Activated CD4-positive, alpha-beta memory T cell treated with anti-CD3 and anti-CD28 coated beads, Interleukin-2, amount 10 ng/mL, durations not matched to agents 7 days and 5 days (primary cell): ENCODE results near the gene SIGLEC7. TPM values are rescaled to one million over a fixed set of nuclear protein-coding genes. Genes with fewer than 3 reads are reported as not detected.

Source experiments
- CTCF ChIA-PET: fragments of 350-600 bp; sonication (Branson Sonifier 250); formaldehyde crosslinking; loops from one replicate; lab custom pipeline; 2021; ENCODE audit warnings: antibody characterized with exemption, inconsistent platforms; lab: Charles Lee
- POLR2A ChIA-PET: fragments of 350-600 bp; sonication (Branson Sonifier 250); formaldehyde crosslinking; loops from one replicate; lab custom pipeline; 2021; ENCODE audit warnings: antibody characterized with exemption; lab: Charles Lee
- DNase-seq: peaks from one replicate; pipeline ENCODE4 v3.0.0-alpha.2; 2020
- H3K27ac Mint-ChIP-seq: one replicate; pipeline ENCODE4 v1.8.0; 2021; ENCODE audit warnings: mild to moderate bottlenecking, mixed read lengths
- H3K27me3 Mint-ChIP-seq: one replicate; pipeline ENCODE4 v1.8.0; 2021; ENCODE audit warnings: mixed read lengths
- H3K36me3 Mint-ChIP-seq: one replicate; pipeline ENCODE4 v1.8.0; 2021; ENCODE audit warnings: low read depth, mixed read lengths
- H3K4me1 Mint-ChIP-seq: one replicate; pipeline ENCODE4 v1.8.0; 2021; ENCODE audit warnings: mixed read lengths
- H3K4me3 Mint-ChIP-seq: one replicate; pipeline ENCODE4 v1.8.0; 2021; ENCODE audit warnings: mild to moderate bottlenecking, mixed read lengths
- H3K9me3 Mint-ChIP-seq: one replicate; pipeline ENCODE4 v1.8.0; 2021; ENCODE audit warnings: mixed read lengths
- total RNA-seq, 2 experiments: library from RNA; stranded (reverse); gene quantifications; one replicate each; pipeline ENCODE4 v1.2.3, GENCODE V29; 2021

SIGLEC7 gene
- not detected for total RNA-seq

- CTCF ChIA-PET: no interaction called here
- H3K27me3 Mint-ChIP-seq: peaks cover 24% of the 10 kb centered on the region
- no peaks in the 10 kb centered on the region for H3K36me3 Mint-ChIP-seq
- no peaks in the 10 kb centered on the region for H3K9me3 Mint-ChIP-seq
- no peak within 1 kb of the TSS for H3K4me3 Mint-ChIP-seq
- H3K4me1 Mint-ChIP-seq: peaks cover 7% of the 10 kb centered on the region
- no peak within 1 kb of the TSS for H3K27ac Mint-ChIP-seq
- no peak for DNase-seq
- POLR2A ChIA-PET: no interaction called here
Measured at GRCh38 chr19:51142119-51142518, at the start of gene SIGLEC7. Gene SIGLEC7, plus strand, starts transcription at chr19:51142301. Its CDS starts 69 bp downstream, at chr19:51142370.

GRCh38 chr19:51093101-51093500 lies 49.0 kb upstream of the SIGLEC7 start:
- Mint-ChIP-seq H3K4me3 (no peak overlapping the region), H3K36me3 (peaks cover 8% of the 10 kb centered on the region), H3K4me1 (peaks cover 12% of the 10 kb centered on the region), H3K27me3 (no peaks in the 10 kb centered on the region), H3K27ac (no peak overlapping the region), H3K9me3 (no peaks in the 10 kb centered on the region)
- ChIA-PET POLR2A (no interaction called here), CTCF (interaction anchor here (1.7 kb wide), 1 partner anchor 41 kb away, joined by 3 read pairs; no protein-coding TSS in a partner anchor)
- DNase-seq: no peak

- no peak overlapping the region for H3K27ac Mint-ChIP-seq
- ChIA-PET CTCF (interaction anchor here (1.7 kb wide), 1 partner anchor 41 kb away, joined by 3 read pairs; no protein-coding TSS in a partner anchor), POLR2A (no interaction called here)
- peaks cover 12% of the 10 kb centered on the region for H3K4me1 Mint-ChIP-seq
- H3K27me3 Mint-ChIP-seq: no peaks in the 10 kb centered on the region
- H3K9me3 Mint-ChIP-seq: no peaks in the 10 kb centered on the region
- H3K36me3 Mint-ChIP-seq: peaks cover 8% of the 10 kb centered on the region
- no peak overlapping the region for H3K4me3 Mint-ChIP-seq
- DNase-seq: no peak
Measured at GRCh38 chr19:51093510-51094345, 48.4 kb upstream of the SIGLEC7 start.

- Mint-ChIP-seq H3K4me3 (no peak overlapping the region), H3K27ac (no peak overlapping the region), H3K27me3 (no peaks in the 10 kb centered on the region), H3K4me1 (peaks cover 14% of the 10 kb centered on the region), H3K9me3 (no peaks in the 10 kb centered on the region), H3K36me3 (peaks cover 15% of the 10 kb centered on the region)
- CTCF ChIA-PET: interaction anchor here (0.6 to 0.7 kb wide), 4 partner anchors 11 to 300 kb away, joined by 3 to 5 read pairs (median 3); no protein-coding TSS in a partner anchor
- DNase-seq: peak; percentile 35
- POLR2A ChIA-PET: no interaction called here
Measured at GRCh38 chr19:51094696-51095279, 47.3 kb upstream of the SIGLEC7 start.

GRCh38 chr19:51096473-51097165 lies 45.5 kb upstream of the SIGLEC7 start:
- CTCF ChIA-PET: interaction anchor here (0.7 to 1.6 kb wide), 17 partner anchors 10 to 298 kb away, joined by 3 to 7 read pairs (median 3); partner anchors contain the start of gene CTU1
- H3K36me3 Mint-ChIP-seq: peaks cover 18% of the 10 kb centered on the region
- POLR2A ChIA-PET: interaction anchor here (1.0 kb wide), 1 partner anchor 16 kb away, joined by 3 read pairs; no protein-coding TSS in a partner anchor
- no peaks in the 10 kb centered on the region for H3K9me3 Mint-ChIP-seq
- H3K4me1 Mint-ChIP-seq: peaks cover 16% of the 10 kb centered on the region
- no peaks in the 10 kb centered on the region for H3K27me3 Mint-ChIP-seq
- no peak for DNase-seq
- H3K4me3 Mint-ChIP-seq: no peak overlapping the region
- H3K27ac Mint-ChIP-seq: peak overlapping the region; percentile 56

GRCh38 chr19:51097166-51097738 lies 44.8 kb upstream of the SIGLEC7 start:
- ChIA-PET CTCF (interaction anchor here (0.7 to 1.6 kb wide), 15 partner anchors 10 to 175 kb away, joined by 3 to 7 read pairs (median 3); partner anchors contain the start of gene CTU1), POLR2A (no interaction called here)
- peaks cover 18% of the 10 kb centered on the region for H3K36me3 Mint-ChIP-seq
- peak; percentile 72 for DNase-seq
- no peaks in the 10 kb centered on the region for H3K27me3 Mint-ChIP-seq
- peak overlapping the region; percentile 56 for H3K27ac Mint-ChIP-seq
- H3K9me3 Mint-ChIP-seq: no peaks in the 10 kb centered on the region
- peaks cover 16% of the 10 kb centered on the region for H3K4me1 Mint-ChIP-seq
- H3K4me3 Mint-ChIP-seq: peak overlapping the region; percentile 32

GRCh38 chr19:51097796-51098195 lies 44.3 kb upstream of the SIGLEC7 start:
- no peaks in the 10 kb centered on the region for H3K27me3 Mint-ChIP-seq
- H3K4me3 Mint-ChIP-seq: peak overlapping the region; percentile 32
- peaks cover 23% of the 10 kb centered on the region for H3K36me3 Mint-ChIP-seq
- peaks cover 20% of the 10 kb centered on the region for H3K4me1 Mint-ChIP-seq
- no peaks in the 10 kb centered on the region for H3K9me3 Mint-ChIP-seq
- no peak overlapping the region for H3K27ac Mint-ChIP-seq
- no peak for DNase-seq
- ChIA-PET POLR2A (no interaction called here), CTCF (no interaction called here)

- peaks cover 25% of the 10 kb centered on the region for H3K36me3 Mint-ChIP-seq
- H3K27me3 Mint-ChIP-seq: no peaks in the 10 kb centered on the region
- no peak overlapping the region for H3K4me3 Mint-ChIP-seq
- peaks cover 22% of the 10 kb centered on the region for H3K4me1 Mint-ChIP-seq
- H3K27ac Mint-ChIP-seq: no peak overlapping the region
- peak; percentile 54 for DNase-seq
- ChIA-PET CTCF (no interaction called here), POLR2A (no interaction called here)
- no peaks in the 10 kb centered on the region for H3K9me3 Mint-ChIP-seq
Measured at GRCh38 chr19:51098365-51099046, 43.6 kb upstream of the SIGLEC7 start.

- H3K4me3 Mint-ChIP-seq: no peak overlapping the region
- CTCF ChIA-PET: no interaction called here
- H3K27me3 Mint-ChIP-seq: no peaks in the 10 kb centered on the region
- H3K4me1 Mint-ChIP-seq: peaks cover 22% of the 10 kb centered on the region
- no peak overlapping the region for H3K27ac Mint-ChIP-seq
- POLR2A ChIA-PET: no interaction called here
- no peak for DNase-seq
- peaks cover 29% of the 10 kb centered on the region for H3K36me3 Mint-ChIP-seq
- no peaks in the 10 kb centered on the region for H3K9me3 Mint-ChIP-seq
Measured at GRCh38 chr19:51099047-51099382, 43.1 kb upstream of the SIGLEC7 start.

- POLR2A ChIA-PET: no interaction called here
- no peak for DNase-seq
- CTCF ChIA-PET: interaction anchor here (1.3 kb wide), 1 partner anchor 80 kb away, joined by 3 read pairs; no protein-coding TSS in a partner anchor
- Mint-ChIP-seq H3K36me3 (peaks cover 35% of the 10 kb centered on the region), H3K27me3 (no peaks in the 10 kb centered on the region), H3K4me3 (no peak overlapping the region), H3K27ac (no peak overlapping the region), H3K9me3 (no peaks in the 10 kb centered on the region), H3K4me1 (peaks cover 31% of the 10 kb centered on the region)
Measured at GRCh38 chr19:51100601-51101000, 41.5 kb upstream of the SIGLEC7 start.

- no peak overlapping the region for H3K27ac Mint-ChIP-seq
- POLR2A ChIA-PET: no interaction called here
- DNase-seq: no peak
- peaks cover 39% of the 10 kb centered on the region for H3K36me3 Mint-ChIP-seq
- no peak overlapping the region for H3K4me3 Mint-ChIP-seq
- CTCF ChIA-PET: interaction anchor here (1.3 kb wide), 1 partner anchor 80 kb away, joined by 3 read pairs; no protein-coding TSS in a partner anchor
- H3K4me1 Mint-ChIP-seq: peaks cover 37% of the 10 kb centered on the region
- no peaks in the 10 kb centered on the region for H3K27me3 Mint-ChIP-seq
- H3K9me3 Mint-ChIP-seq: no peaks in the 10 kb centered on the region
Measured at GRCh38 chr19:51101171-51101865, 40.8 kb upstream of the SIGLEC7 start.

GRCh38 chr19:51102991-51103390 lies 39.1 kb upstream of the SIGLEC7 start:
- Mint-ChIP-seq H3K4me1 (peaks cover 37% of the 10 kb centered on the region), H3K27me3 (no peaks in the 10 kb centered on the region), H3K36me3 (peaks cover 43% of the 10 kb centered on the region), H3K4me3 (no peak overlapping the region), H3K27ac (no peak overlapping the region), H3K9me3 (no peaks in the 10 kb centered on the region)
- no peak for DNase-seq
- ChIA-PET CTCF (no interaction called here), POLR2A (no interaction called here)
